GM18861 (cell line): ENCODE data around the gene TMEM9.
"Not testable (repeated sequence)": the region's sequence is repeated elsewhere in the genome, so short reads cannot be mapped to it uniquely, and the experiment has no call there.

ENCODE experiments used
- ATAC-seq: cut with Tn5 transposase; IDR thresholded peaks from one replicate; pipeline ENCODE4 v1.9.1; 2021; ENCODE audit not compliant: unreplicated experiment

Gene TMEM9

GRCh38 chr1:201173736-201174135, 19.5 kb upstream of the TMEM9 start:
- ATAC-seq = no peak

GRCh38 chr1:201172999-201173610, 18.8 kb upstream of the TMEM9 start:
- no peak for ATAC-seq

GRCh38 chr1:201172326-201172725, 18.1 kb upstream of the TMEM9 start:
- ATAC-seq = no peak

- peak; percentile 20 for ATAC-seq
These were observed 17.1 kb upstream of the TMEM9 start for GRCh38 chr1:201171063-201172036.

GRCh38 chr1:201170533-201171062, 16.3 kb upstream of the TMEM9 start:
- ATAC-seq = peak; percentile 87

- ATAC-seq = no peak
These were observed 15.8 kb upstream of the TMEM9 start for GRCh38 chr1:201169971-201170532.

- no peak for ATAC-seq
These were observed 14.9 kb upstream of the TMEM9 start for GRCh38 chr1:201169203-201169602.

- ATAC-seq = no peak
These were observed 13.0 kb upstream of the TMEM9 start for GRCh38 chr1:201167041-201167991.

GRCh38 chr1:201164645-201165044, 10.4 kb upstream of the TMEM9 start:
- no peak for ATAC-seq

GRCh38 chr1:201163707-201164106, 9.4 kb upstream of the TMEM9 start:
- ATAC-seq = no peak

GRCh38 chr1:201163036-201163435, 8.8 kb upstream of the TMEM9 start:
- not testable (repeated sequence) for ATAC-seq

- no peak for ATAC-seq
These were observed 3.7 kb upstream of the TMEM9 start for GRCh38 chr1:201157949-201158348.

GRCh38 chr1:201156819-201157218, 2.5 kb upstream of the TMEM9 start:
- ATAC-seq = no peak

GRCh38 chr1:201156346-201156745, 2.1 kb upstream of the TMEM9 start:
- ATAC-seq = no peak

- ATAC-seq = no peak
These were observed 1.1 kb upstream of the TMEM9 start for GRCh38 chr1:201155354-201155753.

GRCh38 chr1:201153474-201154388, 543 bp downstream of the TMEM9 start:
- peak; percentile 14 for ATAC-seq

GRCh38 chr1:201149400-201149799, 4.9 kb downstream of the TMEM9 start:
- no peak for ATAC-seq

- ATAC-seq = no peak
These were observed 6.8 kb downstream of the TMEM9 start for GRCh38 chr1:201147396-201148015.
